IPS DF 4.7 (cell line): ENCODE measurements around the gene YIPF3.

ENCODE experiments used
- DNase-seq: peaks from one replicate; pipeline ENCODE4 v3.0.0-alpha.2; 2013; ENCODE audit warnings: low spot score; ENCODE audit errors: extremely low read depth

YIPF3 gene

GRCh38 chr6:43464337-43464736 is 52.4 kb downstream of the YIPF3 start:
- DNase-seq, result no peak

GRCh38 chr6:43461936-43462335 is 54.8 kb downstream of the YIPF3 start:
- DNase-seq, result no peak
